ENCODE results near the gene B4GAT1. TPM values are rescaled to one million over a fixed set of nuclear protein-coding genes. Genes with fewer than 3 reads are reported as not detected.

The B4GAT1 gene
- polyA plus RNA-seq, 1 of the 3 experiments (the other 2 are of a cell fraction), result 26.4 TPM

DNA sequence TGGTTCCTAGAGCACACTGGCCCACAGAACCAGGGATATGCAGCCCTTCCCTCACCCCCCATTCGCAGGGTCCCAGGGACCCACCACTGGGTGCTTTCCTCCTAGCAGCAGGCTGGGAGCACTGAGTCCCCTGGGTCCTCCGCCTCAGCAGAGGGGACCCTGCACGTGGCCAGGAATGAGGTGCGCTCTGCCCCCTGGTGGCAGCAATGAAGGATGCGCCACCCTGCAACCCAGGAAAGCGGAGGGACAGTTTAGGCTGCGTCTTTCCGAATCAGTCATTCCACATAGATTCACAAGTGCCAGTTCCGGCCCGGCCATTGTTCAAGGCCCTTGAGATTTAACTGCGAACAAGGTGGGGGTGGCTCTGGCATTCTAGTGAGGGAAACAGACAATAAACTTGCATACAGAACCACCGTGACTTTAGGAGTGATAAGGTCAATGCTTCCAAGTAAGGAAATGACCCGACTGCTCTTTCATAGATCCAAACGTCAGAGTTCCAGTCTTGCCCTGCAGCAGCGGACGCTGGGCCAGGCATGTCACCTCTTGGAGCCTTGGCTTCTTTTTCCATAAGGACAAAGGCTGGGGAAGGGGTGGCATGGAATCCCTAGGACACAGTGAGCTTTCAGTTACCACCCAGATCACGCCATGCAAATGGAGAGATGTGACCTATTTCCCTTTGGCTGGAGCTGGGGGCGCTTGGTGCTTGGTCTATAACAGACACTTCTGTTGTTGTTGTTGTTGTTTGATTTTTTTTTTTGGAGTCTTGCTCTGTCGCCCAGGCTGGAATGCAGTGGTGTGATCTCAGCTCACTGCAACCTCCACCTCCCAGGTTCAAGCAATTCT is 18.9 kb downstream of the B4GAT1 start:
- Histone ChIP-seq H3K79me2 (ENCODE audit: insufficient read depth) (no peaks in the 10 kb centered on the region), H3K27me3 (ENCODE audit: insufficient read depth) (no peaks in the 10 kb centered on the region), H2AFZ (ENCODE audit: low read depth) (peak overlapping the region; percentile 26; the same call in 1 of the 2 replicates), H3K9me2 (no peaks in the 10 kb centered on the region), H3K4me3 (ENCODE audit: low read depth in 2 of 2, low read length in 1 of 2) (peak overlapping the region in 1 of 2 experiments; percentile 21; a peak in 1 of 4 replicates), H3K36me3 (replicated peaks in 1 of 2; ENCODE audit: control insufficient read depth in 1 of 2, insufficient read depth in 2 of 2, low read length in 1 of 2) (peaks cover 7 to 17% of the 10 kb centered on the region in 2 experiments), H3K4me1 (ENCODE audit: control insufficient read depth in 1 of 2, insufficient read depth in 2 of 2, low read depth in 1 of 2, low read length in 1 of 2) (peaks cover 28 to 36% of the 10 kb centered on the region in 2 experiments; a peak in 3 of 4 replicates), H3F3A (replicated peaks; ENCODE audit: insufficient read depth) (peaks cover 9% of the 10 kb centered on the region), H3K4me2 (peak overlapping the region; percentile 31; the same call in 1 of the 2 replicates), H3K9ac (peak overlapping the region; percentile 15; the same call in 1 of the 2 replicates), H3K9me3 (no peaks in the 10 kb centered on the region), H4K20me1 (ENCODE audit: insufficient read depth) (no peaks in the 10 kb centered on the region), H3K27ac (ENCODE audit: low read depth in 2 of 2, low read length in 1 of 2) (peak overlapping the region; percentile 13 to 80; a peak in 3 of 4 replicates)
- WGBS (ENCODE audit: low lambda C conversion rate), result 26% methylated on average over 19 of the region's 19 CpGs
- POLR2A ChIA-PET, result interaction anchor here (1.1 to 2.3 kb wide), 2 partner anchors 16 to 17 kb away, joined by 5 to 12 read pairs; no protein-coding TSS in a partner anchor
- DNase-seq, result peak; percentile 93
- CTCF ChIA-PET, result interaction anchor here (0.8 to 8.8 kb wide), 6 partner anchors 9 to 110 kb away, joined by 3 to 280 read pairs (median 5); partner anchors contain the start of genes CD248 and MRPL11
- TF ChIP-seq FOXJ3 (CRISPR knock-in tag; IDR thresholded peaks at IDR 0.05) (no peak), TEAD4 (IDR thresholded peaks at IDR 0.05; ENCODE audit: borderline replicate concordance, insufficient read depth) (0 out of 2 replicates have a peak, but pooled peaks have one; percentile 41), JUND (IDR thresholded peaks at IDR 0.05) (no peak), MEF2A (IDR thresholded peaks at IDR 0.05; ENCODE audit: borderline replicate concordance, low read depth) (no peak), EP300 (IDR thresholded peaks at IDR 0.05; ENCODE audit: borderline replicate concordance in 1 of 2, low read depth in 1 of 2, low read length in 1 of 2) (no peak), GABPA (IDR thresholded peaks at IDR 0.05; ENCODE audit: low read depth) (no peak), RXRA (IDR thresholded peaks at IDR 0.05; ENCODE audit: borderline replicate concordance, low read depth) (no peak), RAD21 (IDR thresholded peaks at IDR 0.05; ENCODE audit: low read length) (peak; percentile 88), NFIC (IDR thresholded peaks at IDR 0.05; ENCODE audit: borderline replicate concordance) (no peak), SIN3A (IDR thresholded peaks at IDR 0.05; ENCODE audit: borderline replicate concordance, low read depth, low read length) (no peak), RCOR1 (IDR thresholded peaks at IDR 0.05; ENCODE audit: low read length) (no peak; the same call in 1 of the 2 replicates), FOXM1 (IDR thresholded peaks at IDR 0.05; ENCODE audit: low read depth) (no peak), MXI1 (IDR thresholded peaks at IDR 0.05; ENCODE audit: low read depth, low read length) (peak; percentile 91), YY1 (IDR thresholded peaks at IDR 0.05; ENCODE audit: low read depth) (no peak), TCF12 (IDR thresholded peaks at IDR 0.05) (no peak), GATA2 (CRISPR knock-in tag; IDR thresholded peaks at IDR 0.05) (no peak), NRF1 (IDR thresholded peaks at IDR 0.05; ENCODE audit: low read depth, low read length) (no peak; the same call in 1 of the 2 replicates), TAF1 (IDR thresholded peaks at IDR 0.05; ENCODE audit: borderline replicate concordance, low read depth, low read length) (no peak), RFX5 (IDR thresholded peaks at IDR 0.05; ENCODE audit: low read length) (no peak), EZH2phosphoT487 (IDR thresholded peaks at IDR 0.05; ENCODE audit: borderline replicate concordance, low read depth) (no peak), SMC3 (IDR thresholded peaks at IDR 0.05; ENCODE audit: low read depth, low read length) (peak; percentile 97), POLR2AphosphoS5 (IDR thresholded peaks at IDR 0.05; ENCODE audit: low read depth, low read length) (no peak)
- TF ChIP-seq, protein P1, sequence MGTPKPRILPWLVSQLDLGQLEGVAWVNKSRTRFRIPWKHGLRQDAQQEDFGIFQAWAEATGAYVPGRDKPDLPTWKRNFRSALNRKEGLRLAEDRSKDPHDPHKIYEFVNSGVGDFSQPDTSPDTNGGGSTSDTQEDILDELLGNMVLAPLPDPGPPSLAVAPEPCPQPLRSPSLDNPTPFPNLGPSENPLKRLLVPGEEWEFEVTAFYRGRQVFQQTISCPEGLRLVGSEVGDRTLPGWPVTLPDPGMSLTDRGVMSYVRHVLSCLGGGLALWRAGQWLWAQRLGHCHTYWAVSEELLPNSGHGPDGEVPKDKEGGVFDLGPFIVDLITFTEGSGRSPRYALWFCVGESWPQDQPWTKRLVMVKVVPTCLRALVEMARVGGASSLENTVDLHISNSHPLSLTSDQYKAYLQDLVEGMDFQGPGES (IDR thresholded peaks at IDR 0.05; ENCODE audit: low read depth, low read length), result no peak
- TF ChIP-seq, protein P2, sequence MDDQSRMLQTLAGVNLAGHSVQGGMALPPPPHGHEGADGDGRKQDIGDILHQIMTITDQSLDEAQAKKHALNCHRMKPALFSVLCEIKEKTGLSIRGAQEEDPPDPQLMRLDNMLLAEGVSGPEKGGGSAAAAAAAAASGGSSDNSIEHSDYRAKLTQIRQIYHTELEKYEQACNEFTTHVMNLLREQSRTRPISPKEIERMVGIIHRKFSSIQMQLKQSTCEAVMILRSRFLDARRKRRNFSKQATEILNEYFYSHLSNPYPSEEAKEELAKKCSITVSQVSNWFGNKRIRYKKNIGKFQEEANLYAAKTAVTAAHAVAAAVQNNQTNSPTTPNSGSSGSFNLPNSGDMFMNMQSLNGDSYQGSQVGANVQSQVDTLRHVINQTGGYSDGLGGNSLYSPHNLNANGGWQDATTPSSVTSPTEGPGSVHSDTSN (IDR thresholded peaks at IDR 0.05), result no peak
- TF ChIP-seq, protein P3, sequence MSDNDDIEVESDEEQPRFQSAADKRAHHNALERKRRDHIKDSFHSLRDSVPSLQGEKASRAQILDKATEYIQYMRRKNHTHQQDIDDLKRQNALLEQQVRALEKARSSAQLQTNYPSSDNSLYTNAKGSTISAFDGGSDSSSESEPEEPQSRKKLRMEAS (IDR thresholded peaks at IDR 0.05; ENCODE audit: low read depth), result peak; percentile 99
- TF ChIP-seq, protein P4, sequence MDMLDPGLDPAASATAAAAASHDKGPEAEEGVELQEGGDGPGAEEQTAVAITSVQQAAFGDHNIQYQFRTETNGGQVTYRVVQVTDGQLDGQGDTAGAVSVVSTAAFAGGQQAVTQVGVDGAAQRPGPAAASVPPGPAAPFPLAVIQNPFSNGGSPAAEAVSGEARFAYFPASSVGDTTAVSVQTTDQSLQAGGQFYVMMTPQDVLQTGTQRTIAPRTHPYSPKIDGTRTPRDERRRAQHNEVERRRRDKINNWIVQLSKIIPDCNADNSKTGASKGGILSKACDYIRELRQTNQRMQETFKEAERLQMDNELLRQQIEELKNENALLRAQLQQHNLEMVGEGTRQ (IDR thresholded peaks at IDR 0.05; ENCODE audit: borderline replicate concordance, low read depth, low read length), result 0 out of 2 replicates have a peak, but pooled peaks have one; percentile 31
- TF ChIP-seq, protein P5, sequence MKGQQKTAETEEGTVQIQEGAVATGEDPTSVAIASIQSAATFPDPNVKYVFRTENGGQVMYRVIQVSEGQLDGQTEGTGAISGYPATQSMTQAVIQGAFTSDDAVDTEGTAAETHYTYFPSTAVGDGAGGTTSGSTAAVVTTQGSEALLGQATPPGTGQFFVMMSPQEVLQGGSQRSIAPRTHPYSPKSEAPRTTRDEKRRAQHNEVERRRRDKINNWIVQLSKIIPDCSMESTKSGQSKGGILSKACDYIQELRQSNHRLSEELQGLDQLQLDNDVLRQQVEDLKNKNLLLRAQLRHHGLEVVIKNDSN (IDR thresholded peaks at IDR 0.05; ENCODE audit: borderline replicate concordance, low read depth), result peak; percentile 76; the same call in 1 of the 2 replicates

All from SK-N-SH (cell line).